Fibroblast of mammary gland (primary cell): ENCODE data around the gene TPSB2.
"Not testable (repeated sequence)": the region's sequence is repeated elsewhere in the genome, so short reads cannot be mapped to it uniquely, and the experiment has no call there.

Experiments used
- DNase-seq: peaks from one replicate; pipeline ENCODE4 v3.0.0-alpha.2; 2010; ENCODE audit warnings: low read depth
- H3K4me3 ChIP-seq: 2 replicates; pipeline ENCODE4 v1.5.1; 2011; ENCODE audit warnings: low read depth, mild to moderate bottlenecking, low read length, moderate library complexity; ENCODE audit not compliant: control insufficient read depth
- TF ChIP-seq, protein P1 (sequence below): conservative IDR thresholded peaks from 2 replicates; pipeline ENCODE4 v1.5.1; 2011; ENCODE audit warnings: low read depth, low read length, inconsistent platforms; ENCODE audit not compliant: control insufficient read depth, insufficient read depth

Gene TPSB2

GRCh38 chr16:1230084-1230470 is at the start of gene TPSB2:
Gene TPSB2, minus strand, starts transcription at chr16:1230184. Its CDS starts 233 bp downstream, at chr16:1229951.
- DNase-seq, H3K4me3 ChIP-seq: not testable (repeated sequence)

GRCh38 chr16:1279081-1279944 is 49.3 kb upstream of the TPSB2 start:
- no peak overlapping the region for H3K4me3 ChIP-seq
- TF ChIP-seq, protein P1, sequence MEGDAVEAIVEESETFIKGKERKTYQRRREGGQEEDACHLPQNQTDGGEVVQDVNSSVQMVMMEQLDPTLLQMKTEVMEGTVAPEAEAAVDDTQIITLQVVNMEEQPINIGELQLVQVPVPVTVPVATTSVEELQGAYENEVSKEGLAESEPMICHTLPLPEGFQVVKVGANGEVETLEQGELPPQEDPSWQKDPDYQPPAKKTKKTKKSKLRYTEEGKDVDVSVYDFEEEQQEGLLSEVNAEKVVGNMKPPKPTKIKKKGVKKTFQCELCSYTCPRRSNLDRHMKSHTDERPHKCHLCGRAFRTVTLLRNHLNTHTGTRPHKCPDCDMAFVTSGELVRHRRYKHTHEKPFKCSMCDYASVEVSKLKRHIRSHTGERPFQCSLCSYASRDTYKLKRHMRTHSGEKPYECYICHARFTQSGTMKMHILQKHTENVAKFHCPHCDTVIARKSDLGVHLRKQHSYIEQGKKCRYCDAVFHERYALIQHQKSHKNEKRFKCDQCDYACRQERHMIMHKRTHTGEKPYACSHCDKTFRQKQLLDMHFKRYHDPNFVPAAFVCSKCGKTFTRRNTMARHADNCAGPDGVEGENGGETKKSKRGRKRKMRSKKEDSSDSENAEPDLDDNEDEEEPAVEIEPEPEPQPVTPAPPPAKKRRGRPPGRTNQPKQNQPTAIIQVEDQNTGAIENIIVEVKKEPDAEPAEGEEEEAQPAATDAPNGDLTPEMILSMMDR, result no peak
- DNase-seq, result no peak

DNA sequence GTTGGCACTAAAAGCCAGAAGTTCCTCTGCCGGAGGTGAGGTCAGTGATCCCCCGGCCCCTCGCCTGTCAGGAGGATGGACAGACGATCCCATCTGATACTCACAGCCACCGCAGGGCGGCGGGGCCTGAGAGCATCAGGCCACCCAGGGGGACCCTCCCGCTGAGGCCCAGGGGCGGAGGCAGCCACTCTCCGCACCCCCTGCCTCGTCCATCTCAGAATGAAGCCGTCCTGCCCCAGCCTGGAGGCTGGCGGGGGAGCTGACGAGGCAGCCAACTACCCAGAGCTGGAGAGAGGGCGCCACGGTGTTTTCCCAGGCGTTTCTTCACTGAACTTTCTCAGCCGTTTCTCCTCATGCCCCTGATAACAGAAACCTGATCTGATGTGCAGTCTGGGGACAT is 48.5 kb upstream of the TPSB2 start:
- H3K4me3 ChIP-seq, result no peak overlapping the region
- no peak for DNase-seq
- TF ChIP-seq, protein P1, result no peak

GRCh38 chr16:1277617-1278282 is 47.8 kb upstream of the TPSB2 start:
- DNase-seq, result no peak
- TF ChIP-seq, protein P1, result no peak

GRCh38 chr16:1277151-1277598 is 47.2 kb upstream of the TPSB2 start:
- no peak for DNase-seq
- H3K4me3 ChIP-seq, result no peak overlapping the region
- TF ChIP-seq, protein P1, result no peak

More at GRCh38 chr16:1277617-1278282, 47.8 kb upstream of the TPSB2 start:
- H3K4me3 ChIP-seq, result no peak overlapping the region

DNA sequence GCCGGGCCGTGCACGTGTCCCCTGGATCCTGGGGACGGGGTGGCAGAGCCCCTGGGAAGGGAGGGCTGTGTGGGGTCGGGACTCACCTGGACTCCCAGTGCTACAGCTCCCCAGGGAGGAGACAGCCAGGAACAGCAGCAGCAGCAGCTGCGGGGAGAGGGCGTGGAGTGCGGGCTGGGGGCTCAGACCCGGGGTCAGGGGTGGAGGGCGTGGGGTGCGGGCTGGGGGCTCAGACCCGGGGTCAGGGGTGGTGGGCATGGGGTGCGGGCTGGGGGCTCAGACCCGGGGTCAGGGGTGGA is 46.5 kb upstream of the TPSB2 start:
- DNase-seq, result no peak
- no peak overlapping the region for H3K4me3 ChIP-seq
- TF ChIP-seq, protein P1, result no peak
